Measurements from ENCODE around the gene CDK11B.
"Not testable (repeated sequence)": the region's sequence is repeated elsewhere in the genome, so short reads cannot be mapped to it uniquely, and the experiment has no call there.

CDK11B gene

DNA sequence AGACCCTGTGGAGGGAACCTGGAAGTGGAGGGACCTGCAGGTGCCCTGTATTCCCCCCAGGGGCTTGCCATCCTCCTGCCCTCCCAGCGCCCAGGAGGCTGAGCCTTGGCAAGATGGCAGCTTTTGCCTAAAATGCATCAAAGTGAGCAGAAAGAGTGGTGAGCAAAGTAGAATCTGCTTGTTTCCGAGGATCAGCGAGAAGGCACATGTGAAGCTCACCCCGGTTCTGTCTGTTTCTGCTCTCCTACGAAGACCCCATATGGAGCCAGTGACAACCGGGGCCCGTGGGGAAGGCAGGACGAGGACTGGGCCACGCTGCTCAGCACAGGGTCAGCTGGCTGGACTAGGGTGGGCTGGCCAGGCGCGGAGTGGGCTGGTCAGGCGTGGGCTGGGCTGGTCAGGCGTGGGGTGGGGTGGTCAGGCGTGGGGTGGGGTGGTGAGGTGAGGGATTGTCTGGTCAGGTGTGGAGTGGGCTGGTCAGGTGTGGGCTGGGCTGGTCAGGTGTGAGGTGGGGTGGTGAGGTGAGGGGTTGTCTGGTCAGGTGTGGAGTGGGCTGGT lies 53.7 kb downstream of the CDK11B start:
- no peak overlapping the region for H3K4me3 ChIP-seq (ENCODE audit: low read length)
- no peak for DNase-seq (ENCODE audit: low read depth, low spot score)

DNA sequence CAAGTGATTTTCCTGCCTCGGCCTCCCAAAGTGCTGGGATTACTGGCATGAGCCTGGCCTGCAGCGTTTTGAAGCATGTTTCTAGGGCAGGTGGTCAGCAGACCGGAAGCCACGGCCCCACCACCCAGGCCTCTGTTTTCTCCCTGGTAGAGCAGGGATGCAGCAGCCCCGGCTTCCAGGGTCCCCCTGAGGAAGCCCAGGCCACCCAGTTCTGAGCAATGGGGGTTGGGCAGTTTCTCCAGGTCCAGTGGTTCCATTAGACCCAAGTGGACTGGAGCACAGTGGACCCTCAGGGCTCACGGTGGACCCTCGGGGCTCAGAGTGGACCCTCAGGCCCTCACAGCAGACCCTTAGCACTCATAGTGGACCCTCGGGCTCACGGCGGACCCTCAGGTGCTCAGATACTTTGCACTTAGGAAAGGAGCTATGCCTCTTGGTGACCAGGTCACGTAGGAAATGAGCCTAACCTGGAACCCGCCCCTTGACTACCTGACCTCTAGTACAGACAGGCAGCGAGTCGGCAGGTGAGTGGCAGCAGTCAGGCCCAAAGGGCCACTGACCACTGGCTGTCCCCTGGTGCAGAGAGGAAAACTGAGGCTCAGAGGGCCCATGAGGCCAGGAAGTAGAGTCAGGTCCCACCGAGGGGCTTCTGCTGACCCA lies 54.3 kb downstream of the CDK11B start:
- H3K4me3 ChIP-seq (ENCODE audit: low read length): no peak overlapping the region
- DNase-seq (ENCODE audit: low read depth, low spot score): no peak

DNA sequence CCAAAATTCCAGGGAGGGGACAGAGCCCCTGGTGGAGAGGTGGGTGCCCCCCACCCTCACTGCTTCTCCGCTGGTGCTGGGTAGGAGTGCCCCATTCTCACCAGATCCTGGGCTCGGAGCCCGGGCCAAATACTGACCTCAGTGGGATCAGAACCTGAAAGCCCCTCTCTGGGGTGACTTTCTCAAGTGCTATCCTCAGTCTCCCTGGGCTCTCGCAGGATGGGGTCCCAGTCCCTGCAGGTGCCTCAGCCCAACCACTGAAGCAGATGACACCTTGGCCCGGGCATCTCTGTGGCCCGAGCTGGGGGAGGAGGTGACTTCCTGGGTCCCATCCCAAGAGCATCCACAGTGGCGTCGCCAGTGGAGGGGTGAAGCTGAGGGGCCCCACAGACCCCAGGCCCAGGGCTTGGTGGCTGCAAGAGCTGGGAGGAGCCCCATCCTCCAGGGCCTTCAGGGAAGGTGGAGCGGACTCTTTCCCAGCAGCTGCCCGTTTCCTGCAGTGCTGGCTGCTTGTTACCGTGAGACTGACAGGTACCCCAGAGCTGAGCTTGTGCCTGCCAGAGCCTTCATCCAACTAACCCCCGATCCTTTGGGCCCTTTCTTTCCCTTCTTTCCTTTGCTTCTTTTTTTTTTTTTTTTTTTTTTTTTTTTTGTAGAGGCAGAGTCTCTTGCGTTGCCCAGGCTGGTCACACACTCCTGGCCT lies 55.0 kb downstream of the CDK11B start:
- H3K4me3 ChIP-seq (ENCODE audit: low read length): no peak overlapping the region
- DNase-seq (ENCODE audit: low read depth, low spot score): no peak

DNA sequence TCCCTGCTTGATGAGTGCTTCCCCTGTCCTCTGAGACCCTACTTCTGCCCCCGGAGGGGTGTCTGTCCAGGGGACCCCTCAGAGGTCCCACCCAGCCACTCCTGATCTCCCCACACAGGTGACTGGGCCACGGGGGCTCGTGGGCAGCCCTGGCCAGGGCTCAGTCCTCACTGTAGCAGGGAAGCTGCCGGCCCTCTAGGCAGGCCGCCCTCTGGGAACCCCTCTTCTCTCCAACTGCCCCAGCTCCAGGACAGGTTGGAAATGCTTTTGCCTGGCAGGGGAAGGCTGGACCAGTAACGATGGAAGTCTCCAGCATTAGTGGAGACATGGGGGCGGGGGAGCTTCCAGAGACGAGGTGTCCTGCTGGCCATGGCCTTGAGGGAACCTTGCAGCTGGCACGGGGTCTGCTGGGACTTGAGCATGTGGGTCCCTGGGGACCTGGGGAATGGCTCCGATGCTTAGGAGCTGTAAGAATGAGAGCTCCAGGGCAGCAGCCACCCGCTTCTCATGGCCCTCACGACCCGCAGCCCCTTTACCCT lies 55.8 kb downstream of the CDK11B start:
- DNase-seq (ENCODE audit: low read depth, low spot score): no peak

DNA sequence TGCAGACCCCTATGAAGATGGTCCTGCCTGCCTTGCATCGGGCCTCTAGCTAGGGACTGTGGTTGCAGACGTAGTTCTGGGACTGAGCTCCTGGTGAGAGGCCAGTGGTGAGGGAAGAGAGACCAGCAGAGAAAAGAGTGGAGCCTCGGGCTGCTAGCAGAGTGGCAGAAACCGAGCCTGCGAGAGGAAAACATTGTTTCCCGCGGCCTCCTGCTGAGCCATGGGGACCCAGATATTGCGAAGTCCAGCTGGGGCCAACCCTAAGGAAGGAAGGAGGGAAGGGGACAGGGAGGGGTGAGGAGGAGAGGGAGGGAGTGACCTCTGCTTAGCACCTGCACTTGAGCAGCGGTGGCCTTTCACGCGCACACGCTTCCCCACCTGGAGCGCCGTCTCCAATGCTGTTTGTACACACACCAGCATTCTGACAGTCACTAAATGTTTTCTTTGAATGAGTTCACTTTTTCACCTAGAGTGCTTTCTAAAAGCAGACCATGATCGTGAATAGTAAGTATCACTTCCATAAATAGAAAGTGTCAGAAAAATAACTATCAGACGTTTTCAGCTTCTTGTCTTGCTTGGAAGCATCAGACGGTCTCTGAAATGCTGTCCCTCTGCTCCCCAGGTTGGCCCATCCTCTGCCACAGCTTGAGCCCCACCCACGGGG lies 56.4 kb downstream of the CDK11B start:
- DNase-seq (ENCODE audit: low read depth, low spot score): no peak
- H3K4me3 ChIP-seq (ENCODE audit: low read length): no peak overlapping the region

More for the DNA sequence above, 55.8 kb downstream of the CDK11B start:
- no peak overlapping the region for H3K4me3 ChIP-seq (ENCODE audit: low read length)

DNA sequence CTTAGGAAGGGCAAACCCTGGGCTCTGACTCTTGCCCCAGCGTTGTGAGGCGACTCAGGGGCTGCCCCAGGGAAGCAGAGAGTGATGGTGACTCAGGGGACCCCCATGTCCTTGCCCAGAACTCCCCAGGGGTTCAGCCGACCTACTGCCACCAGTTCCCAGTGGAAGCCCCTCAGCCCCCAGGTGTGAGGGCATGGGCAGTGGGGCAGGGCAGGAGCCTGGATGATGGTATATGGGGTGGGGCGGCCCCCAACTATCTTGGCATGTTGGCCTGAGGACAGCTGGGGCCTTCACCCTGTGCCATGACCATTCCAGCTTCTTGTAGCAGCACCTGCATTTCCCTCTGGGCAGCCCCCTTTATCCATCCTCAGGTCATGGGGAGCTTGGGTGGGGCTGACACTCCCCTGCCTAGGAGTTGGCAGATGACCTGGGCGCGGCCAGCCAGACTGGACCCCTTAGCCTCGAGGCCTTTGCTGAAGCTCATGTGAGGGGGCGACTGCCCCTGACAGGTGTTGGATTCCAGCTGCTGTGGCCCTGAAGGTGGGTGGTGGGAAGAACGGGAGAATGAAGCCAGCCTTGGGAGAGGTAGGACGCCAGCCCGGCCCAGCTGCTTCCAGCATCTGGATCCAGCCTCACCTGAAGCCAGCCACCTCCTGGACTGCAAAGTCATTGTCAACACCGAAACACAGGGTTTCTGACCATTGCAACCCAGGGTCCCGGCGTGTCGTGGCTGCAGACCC lies 57.1 kb downstream of the CDK11B start:
- no peak overlapping the region for H3K4me3 ChIP-seq (ENCODE audit: low read length)
- DNase-seq (ENCODE audit: low read depth, low spot score): no peak

DNA sequence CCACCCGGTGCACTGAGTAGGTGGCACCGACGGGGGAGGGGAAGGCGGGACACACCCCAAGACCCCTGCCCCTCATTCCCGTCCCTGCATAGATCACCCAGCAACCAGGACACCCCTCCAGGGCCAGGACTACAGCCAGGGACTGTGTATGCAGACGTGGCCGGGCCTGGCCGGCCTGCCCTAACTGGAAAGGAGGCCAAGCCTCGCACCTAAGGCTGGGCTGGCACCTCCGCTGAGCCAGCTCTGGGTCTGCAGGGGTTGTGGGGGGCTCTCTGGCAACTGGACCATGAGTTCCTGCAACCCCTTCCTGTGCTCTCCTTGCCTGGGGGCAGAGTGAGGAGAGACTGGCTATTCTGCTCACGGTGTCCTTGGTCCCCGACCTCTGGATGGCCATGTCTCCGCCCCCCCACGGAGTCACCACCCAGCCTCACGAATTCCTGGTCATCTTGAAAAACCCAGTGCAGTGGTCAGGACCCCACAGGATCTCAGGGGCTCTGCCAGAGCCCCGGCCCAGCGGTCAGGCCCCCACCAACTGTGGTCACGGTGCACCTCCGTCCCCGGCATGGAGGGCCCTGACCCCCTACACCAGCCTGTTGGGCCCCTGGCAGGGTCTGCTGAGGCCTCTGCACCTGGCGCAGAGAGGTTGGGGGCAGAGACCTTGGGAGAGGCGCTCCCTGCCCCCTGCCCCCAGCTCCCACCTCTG lies 57.8 kb downstream of the CDK11B start:
- H3K4me3 ChIP-seq (ENCODE audit: low read length): no peak overlapping the region
- DNase-seq (ENCODE audit: low read depth, low spot score): no peak

DNA sequence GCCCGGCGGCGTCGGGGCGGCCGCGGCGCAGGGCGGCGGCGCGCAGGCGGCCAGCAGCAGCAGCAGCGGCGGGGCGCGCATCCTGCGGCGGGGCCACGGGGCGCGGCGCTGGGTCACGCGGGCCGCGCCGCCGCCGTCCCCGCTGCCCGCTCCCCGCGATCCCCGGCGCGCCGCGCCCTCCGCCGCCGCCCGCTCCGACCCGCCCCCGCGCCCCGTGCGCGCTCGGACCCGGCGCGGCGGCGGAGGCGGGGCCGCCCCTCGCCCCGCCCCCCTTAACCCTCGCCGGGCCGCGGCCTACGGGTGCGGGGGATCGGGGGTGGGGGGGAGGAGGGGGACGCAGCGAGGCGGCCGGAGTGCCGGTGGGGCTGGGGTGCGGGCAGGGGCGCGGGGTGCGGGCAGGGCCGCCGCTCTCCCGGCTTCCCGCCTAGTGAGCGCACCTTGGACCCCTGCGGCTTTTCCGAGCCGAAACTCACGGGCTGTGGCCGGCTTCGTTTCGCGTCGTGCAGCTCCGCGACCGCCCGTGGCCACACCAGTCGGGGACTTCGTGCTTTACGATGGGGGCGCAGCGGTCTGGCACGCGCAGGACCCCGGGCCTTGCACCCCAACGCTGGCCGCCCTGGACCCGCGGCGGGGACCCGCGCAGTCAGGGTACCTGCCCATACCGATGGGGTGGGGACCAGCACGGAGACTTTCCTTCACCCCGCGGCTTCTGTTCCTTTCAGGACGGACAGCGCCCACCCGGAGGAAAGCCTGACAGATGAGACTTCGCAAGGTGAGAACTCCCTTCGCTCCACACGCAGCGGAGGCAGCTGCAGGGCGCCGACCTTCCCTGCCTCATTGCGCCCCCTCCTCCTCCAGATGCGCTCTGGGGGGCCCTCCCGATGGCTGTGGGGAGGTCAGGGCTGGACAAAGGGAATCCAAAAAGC lies 58.6 kb downstream of the CDK11B start, which contains the start of gene FNDC10:
TSS of gene FNDC10 (minus strand) at position 201 of the 926 bp plus-strand sequence. CDS start at position 81, 120 bp downstream.
- DNase-seq (ENCODE audit: low read depth, low spot score): no peak
- H3K4me3 ChIP-seq (ENCODE audit: low read length): peak within 1 kb of the TSS; percentile 20; the same call in 1 of the 2 replicates

DNA sequence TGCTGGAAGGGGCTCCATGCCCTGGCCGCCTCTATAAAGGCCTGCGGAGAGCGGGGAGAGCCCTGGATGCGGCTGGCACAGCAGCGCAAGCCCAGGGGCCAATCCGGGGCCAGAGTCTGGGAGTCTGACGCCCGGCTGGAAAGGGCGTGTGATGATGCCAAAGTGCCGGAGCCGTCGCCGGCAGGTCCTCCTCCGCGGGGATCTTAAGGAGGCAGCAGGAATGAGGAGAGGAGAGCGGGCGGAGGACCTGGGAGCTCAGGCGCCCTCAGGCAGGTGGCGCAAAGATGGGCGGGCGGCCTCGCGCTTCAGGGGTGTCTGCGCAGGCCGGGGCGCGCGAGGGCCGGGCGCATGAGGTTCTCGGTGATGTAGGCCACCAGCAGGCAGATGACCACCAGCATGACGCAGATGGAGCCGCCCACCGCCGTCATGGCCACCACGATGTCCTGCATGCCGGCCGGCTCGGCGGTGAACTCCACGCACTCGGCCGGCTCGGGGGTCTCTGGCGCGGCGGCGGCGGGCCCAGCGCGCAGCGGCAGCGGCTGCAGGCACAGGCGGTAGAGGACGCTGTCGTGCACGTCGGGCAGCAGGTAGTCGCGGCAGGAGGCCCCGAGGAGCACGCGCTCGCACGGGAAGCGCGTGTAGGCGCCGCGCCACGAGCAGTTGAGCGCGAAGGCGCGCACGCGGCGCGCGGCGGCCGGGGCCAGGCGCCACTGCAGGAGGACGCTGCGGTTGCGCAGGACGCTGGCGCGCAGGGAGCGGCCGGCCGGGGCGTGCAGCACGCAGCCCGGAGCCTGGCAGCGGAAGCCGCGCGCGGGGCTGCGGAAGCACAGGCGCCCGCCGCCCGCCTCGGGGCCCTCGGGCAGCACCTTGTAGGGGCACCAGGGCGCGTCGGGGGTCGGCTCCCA lies 59.5 kb downstream of the CDK11B start:
- DNase-seq (ENCODE audit: low read depth, low spot score): no peak
- peak overlapping the region; percentile 13; the same call in 1 of the 2 replicates for H3K4me3 ChIP-seq (ENCODE audit: low read length)

DNA sequence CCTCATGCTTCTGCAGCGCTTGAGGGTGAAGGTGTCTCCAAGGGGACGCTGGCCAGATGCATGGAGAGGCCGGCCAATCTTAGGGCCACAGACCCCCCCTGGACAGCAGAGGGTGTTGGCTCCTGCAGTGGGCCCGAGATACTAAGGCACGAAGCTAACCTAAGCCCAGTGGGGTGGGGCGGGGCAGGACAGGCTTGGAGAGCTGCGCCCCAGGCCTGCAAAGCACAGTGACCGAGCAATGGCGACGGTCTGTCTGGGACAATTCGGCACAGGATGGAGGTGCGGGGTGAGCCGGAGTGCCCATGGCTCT lies 60.1 kb downstream of the CDK11B start:
- DNase-seq (ENCODE audit: low read depth, low spot score): no peak
- H3K4me3 ChIP-seq (ENCODE audit: low read length): no peak overlapping the region

DNA sequence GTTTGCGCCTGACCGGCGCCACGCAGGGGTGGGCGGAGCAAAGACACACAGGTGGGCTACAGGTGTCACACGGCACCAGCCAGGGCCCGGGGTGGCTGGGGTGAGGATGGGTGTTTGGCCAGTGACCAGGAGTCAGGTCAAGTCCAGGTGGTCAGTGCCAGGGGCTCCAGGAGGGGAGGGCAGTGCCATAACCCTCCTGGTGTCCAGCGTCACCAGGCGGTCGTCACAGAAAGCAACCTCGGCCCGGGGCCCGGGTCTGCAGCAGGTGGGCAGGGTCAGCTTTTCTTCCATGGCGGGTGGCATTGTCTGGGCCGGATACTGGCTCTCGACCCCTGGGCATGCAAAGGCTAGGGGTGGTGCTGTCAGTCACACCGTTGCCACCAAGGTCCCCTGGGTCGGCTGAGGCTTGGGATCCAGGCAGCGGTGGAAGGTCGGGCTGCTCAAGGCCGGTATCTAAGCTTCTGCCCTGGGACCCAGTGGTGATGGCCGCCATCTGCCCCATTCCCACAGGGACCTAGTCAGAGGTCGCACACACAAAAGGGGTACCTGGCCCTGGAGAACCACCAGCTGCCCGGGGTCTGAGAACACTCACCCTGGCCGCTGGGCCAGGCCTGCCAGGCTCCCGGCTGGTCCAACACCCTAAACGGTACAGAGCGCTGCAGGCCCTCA lies 60.6 kb downstream of the CDK11B start:
- no peak overlapping the region for H3K4me3 ChIP-seq (ENCODE audit: low read length)
- no peak for DNase-seq (ENCODE audit: low read depth, low spot score)

DNA sequence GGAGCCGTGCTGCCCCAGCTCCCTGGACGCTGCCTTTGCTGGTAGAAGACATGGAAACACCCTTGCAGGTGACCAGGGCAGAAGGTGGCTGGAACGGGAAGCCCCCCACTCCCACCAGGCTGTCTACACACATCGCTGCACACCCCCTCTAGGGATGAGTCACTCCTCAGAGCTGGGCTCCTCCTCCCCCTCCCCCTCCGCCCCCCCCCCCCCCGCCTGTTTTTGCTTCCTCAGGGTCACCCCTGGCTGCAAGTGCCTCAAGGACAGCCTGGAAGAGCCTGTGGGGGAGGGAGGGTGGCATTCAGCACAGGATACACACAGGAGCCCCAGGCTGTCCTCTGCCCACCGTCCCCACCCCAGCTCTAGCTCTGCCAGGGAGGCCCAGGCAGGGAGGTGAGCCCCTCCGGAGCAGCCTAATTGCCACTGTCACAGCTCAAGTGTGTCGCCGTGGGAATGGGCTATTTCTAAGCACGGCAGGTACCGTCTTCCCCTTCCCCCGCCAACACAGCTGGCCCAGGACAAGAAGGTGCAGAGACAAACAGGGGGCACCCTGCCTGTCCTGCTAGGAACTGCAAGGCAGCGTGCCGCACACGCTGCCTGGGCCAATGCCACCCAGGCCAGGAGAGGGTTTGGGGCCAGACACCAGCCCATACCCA lies 61.4 kb downstream of the CDK11B start:
- DNase-seq (ENCODE audit: low read depth, low spot score): peak; percentile 32
- no peak overlapping the region for H3K4me3 ChIP-seq (ENCODE audit: low read length)

DNA sequence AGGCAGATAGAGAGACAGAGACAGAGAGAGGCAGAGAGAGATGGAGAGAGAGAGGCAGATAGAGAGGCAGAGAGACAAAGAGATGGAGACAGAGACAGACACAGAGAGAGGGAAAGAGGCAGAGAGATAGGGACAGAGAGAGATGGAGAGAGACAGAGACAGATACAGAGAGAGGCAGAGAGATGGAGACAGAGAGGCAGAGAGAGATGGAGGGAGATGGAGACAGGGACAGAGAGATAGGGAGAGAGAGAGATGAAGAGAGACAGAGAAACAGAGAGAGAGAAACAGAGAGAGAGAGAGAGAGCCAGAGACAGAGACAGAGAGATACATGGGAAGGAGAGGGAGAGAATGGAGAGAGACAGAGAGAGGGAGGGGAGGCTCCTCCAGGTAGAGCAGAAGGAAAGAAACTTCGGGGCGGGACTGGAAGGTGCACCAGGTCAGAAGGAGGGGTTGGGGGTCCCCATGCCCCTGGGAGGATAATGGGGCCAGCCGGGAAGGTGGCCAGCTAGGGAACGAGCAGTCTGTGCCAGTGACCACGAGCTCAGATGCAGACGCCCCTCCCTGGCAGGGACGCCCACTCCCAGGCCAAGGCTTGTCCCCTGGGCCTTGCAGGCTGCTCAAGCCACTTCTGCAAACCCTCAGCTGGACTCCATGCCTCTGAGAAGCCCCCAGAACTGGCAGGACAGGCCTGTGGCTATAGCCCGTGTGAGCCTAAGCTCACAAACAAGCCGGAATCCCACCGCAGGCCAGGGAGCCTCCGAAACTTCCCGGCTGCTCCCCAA lies 62.1 kb downstream of the CDK11B start:
- no peak overlapping the region for H3K4me3 ChIP-seq (ENCODE audit: low read length)
- DNase-seq (ENCODE audit: low read depth, low spot score): no peak

DNA sequence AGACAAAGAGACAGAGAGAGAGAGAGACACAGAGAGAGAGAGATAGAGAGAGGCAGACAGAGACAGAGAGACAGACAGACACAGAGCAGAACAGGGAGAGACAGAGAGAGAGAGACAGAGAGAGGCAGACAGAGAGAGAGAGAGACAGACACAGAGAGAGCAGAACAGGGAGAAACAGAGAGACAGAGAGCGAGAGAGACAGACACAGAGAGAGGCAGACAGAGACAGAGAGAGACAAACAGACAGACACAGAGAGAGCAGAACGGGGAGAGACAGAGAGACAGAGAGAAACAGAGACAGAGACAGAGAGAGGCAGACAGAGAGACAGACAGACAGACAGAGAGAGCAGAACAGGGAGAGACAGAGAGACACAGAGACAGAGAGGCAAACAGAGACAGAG lies 63.5 kb downstream of the CDK11B start:
- H3K4me3 ChIP-seq (ENCODE audit: low read length); DNase-seq (ENCODE audit: low read depth, low spot score): not testable (repeated sequence)

Data from Jurkat, Clone E6-1 (cell line).